Activated CD4-positive, alpha-beta T cell treated with anti-CD3 and anti-CD28 coated beads for 36 hours (primary cell): ENCODE results near the gene SDF2L1. TPM values are rescaled to one million over a fixed set of nuclear protein-coding genes. Genes with fewer than 3 reads are reported as not detected.
A peak's percentile ranks its signal among the peaks of the same experiment; 100 is the strongest.
"Not testable (repeated sequence)": the region's sequence is repeated elsewhere in the genome, so short reads cannot be mapped to it uniquely, and the experiment has no call there.

Experiments used
- ATAC-seq: fragments of 200-7000 bp; cut with Tn5 transposase; one replicate; pipeline ENCODE4 v1.10.0; 2021; ENCODE audit warnings: mild to moderate bottlenecking, moderate library complexity
- CTCF ChIA-PET: fragments of 350-600 bp; sonication (Branson Sonifier 250); formaldehyde crosslinking; loops from one replicate; lab custom pipeline; 2021; ENCODE audit warnings: antibody characterized with exemption; lab: Charles Lee
- POLR2A ChIA-PET: fragments of 350-600 bp; sonication (Branson Sonifier 250); formaldehyde crosslinking; loops from one replicate; lab custom pipeline; 2021; ENCODE audit warnings: antibody characterized with exemption, inconsistent platforms; lab: Charles Lee
- DNase-seq: peaks from one replicate; pipeline ENCODE4 v3.0.0-alpha.2; 2020
- H3K27ac Mint-ChIP-seq: one replicate; pipeline ENCODE4 v1.8.0; 2021; ENCODE audit warnings: mixed read lengths
- H3K27me3 Mint-ChIP-seq: one replicate; pipeline ENCODE4 v1.8.0; 2021; ENCODE audit warnings: mixed read lengths
- H3K36me3 Mint-ChIP-seq: one replicate; pipeline ENCODE4 v1.8.0; 2021; ENCODE audit warnings: low read depth, mixed read lengths
- H3K4me1 Mint-ChIP-seq: one replicate; pipeline ENCODE4 v1.8.0; 2021; ENCODE audit warnings: mixed read lengths
- H3K4me3 Mint-ChIP-seq: one replicate; pipeline ENCODE4 v1.8.0; 2021; ENCODE audit warnings: mild to moderate bottlenecking, moderate library complexity, mixed read lengths
- H3K9me3 Mint-ChIP-seq: one replicate; pipeline ENCODE4 v1.8.0; 2021; ENCODE audit warnings: low read depth, mixed read lengths
- intact Hi-C, 2 experiments: fragments of 100-400 bp; cut with DNase I in 1 of 2; cut with micrococcal nuclease in 1 of 2; formaldehyde crosslinking; loops; one replicate each; pipeline versions ENCODE4 v1.14.2 to v1.15.1; 2022 to 2024; cut with DNase I, micrococcal nuclease
- total RNA-seq, 2 experiments: library from RNA; stranded (reverse); gene quantifications; one replicate each; pipeline ENCODE4 v1.2.3, GENCODE V29; 2021

SDF2L1 gene
- total RNA-seq, 2 experiments from 2014 or later, result 13.7 to 32.8 TPM

GRCh38 chr22:21640810-21641209 lies 1.3 kb upstream of the SDF2L1 start:
- no peak for ATAC-seq
- Mint-ChIP-seq H3K27me3 (peaks cover 2% of the 10 kb centered on the region), H3K36me3 (peaks cover 15% of the 10 kb centered on the region), H3K27ac (no peak overlapping the region), H3K4me3 (peak overlapping the region; percentile 85), H3K9me3 (no peaks in the 10 kb centered on the region), H3K4me1 (peaks cover 23% of the 10 kb centered on the region)
- intact Hi-C loops, result loop anchor here in 1 of 2 experiments (1.0 to 5.0 kb wide), 2 partner anchors 54 to 73 kb away; no protein-coding TSS in a partner anchor
- POLR2A ChIA-PET, result interaction anchor here (2.7 kb wide), 1 partner anchor 9 kb away, joined by 21 read pairs; the partner anchor contains the start of genes CCDC116 and YDJC
- CTCF ChIA-PET, result interaction anchor here (9.6 kb wide), 1 partner anchor 10 kb away, joined by 209 read pairs; the partner anchor contains the start of genes CCDC116 and YDJC
- no peak for DNase-seq

DNA sequence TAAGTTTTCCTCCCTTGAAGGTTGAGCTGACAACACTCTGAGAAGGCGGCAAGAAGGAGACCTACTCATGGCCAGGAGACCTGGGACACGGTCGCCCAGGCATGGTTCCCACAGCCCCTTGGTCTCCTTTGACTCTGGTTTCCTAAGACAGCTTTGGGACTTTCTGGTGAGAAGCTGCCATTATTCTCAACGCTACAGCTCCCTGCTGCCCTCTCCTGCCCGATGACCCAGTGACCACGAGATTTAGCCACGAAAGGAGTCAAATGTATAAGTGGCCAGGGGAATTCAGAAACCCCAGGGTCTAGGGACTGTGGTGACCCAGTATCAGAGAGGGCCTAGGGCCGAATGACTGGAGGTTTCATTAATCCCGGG lies 699 bp upstream of the SDF2L1 start:
- Mint-ChIP-seq H3K27ac (peak overlapping the region; percentile 20), H3K27me3 (peaks cover 2% of the 10 kb centered on the region), H3K9me3 (no peaks in the 10 kb centered on the region), H3K36me3 (peaks cover 19% of the 10 kb centered on the region), H3K4me3 (peak overlapping the region; percentile 85), H3K4me1 (peaks cover 27% of the 10 kb centered on the region)
- DNase-seq, result no peak
- intact Hi-C loops, result loop anchor here in 1 of 2 experiments (1.0 to 5.0 kb wide), 2 partner anchors 54 to 73 kb away; no protein-coding TSS in a partner anchor
- no peak for ATAC-seq
- ChIA-PET POLR2A (interaction anchor here (0.8 to 4.3 kb wide), 3 partner anchors 10 to 16 kb away, joined by 3 to 36 read pairs (median 21); partner anchors contain the start of genes CCDC116 and YDJC), CTCF (interaction anchor here (0.5 to 9.6 kb wide), 6 partner anchors 10 to 33 kb away, joined by 3 to 209 read pairs (median 6); partner anchors contain the start of genes CCDC116, PPIL2 and YDJC)

DNA sequence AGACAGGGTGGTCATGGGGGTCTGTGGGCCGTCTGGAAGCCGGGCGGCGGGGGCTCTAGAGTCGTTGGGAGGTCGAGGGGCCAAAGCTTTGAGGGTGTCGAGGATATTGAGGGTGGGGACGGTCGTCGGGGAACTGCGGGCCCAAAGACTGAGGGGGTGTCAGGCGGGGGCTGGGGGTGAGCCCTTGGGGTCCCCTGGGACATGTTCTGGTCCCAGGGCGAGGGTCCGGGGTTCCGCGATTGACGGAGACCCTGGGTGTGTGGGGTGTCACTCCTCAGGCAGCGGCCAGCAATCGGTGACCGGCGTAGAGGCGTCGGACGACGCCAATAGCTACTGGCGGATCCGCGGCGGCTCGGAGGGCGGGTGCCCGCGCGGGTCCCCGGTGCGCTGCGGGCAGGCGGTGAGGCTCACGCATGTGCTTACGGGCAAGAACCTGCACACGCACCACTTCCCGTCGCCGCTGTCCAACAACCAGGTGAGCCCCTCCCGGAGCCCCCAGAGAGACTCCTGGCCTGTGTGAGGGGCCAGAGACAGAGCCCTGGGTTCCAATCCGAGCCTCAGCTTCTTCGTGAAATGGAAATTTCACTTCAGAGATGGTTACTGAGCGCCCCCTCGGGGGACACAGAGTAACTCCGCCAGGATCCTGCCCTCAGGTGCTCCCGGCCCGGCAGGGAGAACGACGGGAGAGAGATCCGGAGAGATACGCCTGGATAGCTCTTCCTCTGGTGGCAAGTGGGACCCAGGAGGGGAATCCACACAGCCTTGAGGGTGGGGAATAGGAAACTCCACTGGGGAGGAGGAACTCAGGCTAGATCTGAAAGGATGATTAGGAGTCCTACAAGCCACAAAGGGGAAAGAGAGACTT lies 714 bp downstream of the SDF2L1 start:
- DNase-seq, result peak; percentile 84
- H3K9me3 Mint-ChIP-seq, result no peaks in the 10 kb centered on the region
- POLR2A ChIA-PET, result interaction anchor here (1.0 to 4.3 kb wide), 6 partner anchors 9 to 74 kb away, joined by 3 to 36 read pairs (median 4); partner anchors contain the start of genes CCDC116 and YDJC
- peaks cover 30% of the 10 kb centered on the region for H3K4me1 Mint-ChIP-seq
- peaks cover 2% of the 10 kb centered on the region for H3K27me3 Mint-ChIP-seq
- peak; percentile 24 for ATAC-seq
- peak overlapping the region; percentile 80 for H3K27ac Mint-ChIP-seq
- peaks cover 29% of the 10 kb centered on the region for H3K36me3 Mint-ChIP-seq
- H3K4me3 Mint-ChIP-seq, result peak overlapping the region; percentile 85
- intact Hi-C loops, result loop anchor here (1.0 to 5.0 kb wide), 7 partner anchors 9 to 726 kb away; partner anchors contain the start of genes CRKL (in 1 of the 2), UBE2L3 (in 1 of the 2) and YDJC (in 1 of the 2)
- CTCF ChIA-PET, result interaction anchor here (0.6 to 9.6 kb wide), 15 partner anchors 9 to 87 kb away, joined by 3 to 209 read pairs (median 4); partner anchors contain the start of genes CCDC116, PPIL2 and YDJC

DNA sequence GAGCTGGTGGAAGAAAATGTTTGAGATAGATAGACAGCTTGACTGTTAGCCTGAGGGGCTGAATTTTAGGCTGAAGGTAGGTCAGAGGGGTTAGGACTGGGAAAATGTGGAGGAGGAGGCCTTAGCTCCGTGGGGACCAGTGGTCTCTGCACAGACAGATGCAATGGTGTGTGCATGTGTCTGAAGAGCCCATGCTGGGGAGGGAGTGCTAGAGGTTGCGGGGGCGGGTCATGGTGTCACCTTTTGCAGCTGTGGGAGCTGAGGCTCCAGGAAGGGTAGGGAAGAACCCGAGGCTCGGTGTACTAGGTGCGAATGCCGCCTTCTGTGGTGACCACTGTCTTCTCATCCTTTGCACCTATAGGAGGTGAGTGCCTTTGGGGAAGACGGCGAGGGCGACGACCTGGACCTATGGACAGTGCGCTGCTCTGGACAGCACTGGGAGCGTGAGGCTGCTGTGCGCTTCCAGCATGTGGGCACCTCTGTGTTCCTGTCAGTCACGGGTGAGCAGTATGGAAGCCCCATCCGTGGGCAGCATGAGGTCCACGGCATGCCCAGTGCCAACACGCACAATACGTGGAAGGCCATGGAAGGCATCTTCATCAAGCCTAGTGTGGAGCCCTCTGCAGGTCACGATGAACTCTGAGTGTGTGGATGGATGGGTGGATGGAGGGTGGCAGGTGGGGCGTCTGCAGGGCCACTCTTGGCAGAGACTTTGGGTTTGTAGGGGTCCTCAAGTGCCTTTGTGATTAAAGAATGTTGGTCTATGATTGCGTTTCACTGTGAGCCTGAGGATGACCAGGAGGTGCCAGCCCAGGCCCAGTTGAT lies 1.6 kb downstream of the SDF2L1 start:
- DNase-seq, result peak; percentile 46
- Mint-ChIP-seq H3K36me3 (peaks cover 32% of the 10 kb centered on the region), H3K27me3 (peaks cover 2% of the 10 kb centered on the region)

DNA sequence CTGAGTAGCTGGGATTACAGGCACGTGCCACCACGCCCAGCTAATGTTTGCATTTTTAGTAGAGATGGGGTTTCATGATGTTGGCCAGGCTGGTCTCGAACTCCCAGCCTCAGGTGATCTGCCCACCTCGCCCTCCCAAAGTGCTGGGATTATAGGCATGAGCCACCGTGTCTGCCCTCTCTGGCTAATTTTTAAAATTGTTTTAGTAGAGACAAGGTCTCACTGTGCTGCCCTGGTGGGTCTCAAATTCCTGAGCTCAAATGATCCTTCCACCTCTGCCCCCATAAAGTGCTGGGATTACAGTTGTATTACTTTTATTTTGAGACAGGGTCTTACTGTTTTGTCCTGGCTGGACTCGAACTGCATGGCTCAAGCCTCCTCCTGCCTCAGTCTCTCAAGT lies 3.4 kb downstream of the SDF2L1 start:
- ChIA-PET POLR2A (interaction anchor here (0.7 to 4.3 kb wide), 3 partner anchors 8 to 76 kb away, joined by 3 to 36 read pairs (median 4); no protein-coding TSS in a partner anchor), CTCF (interaction anchor here (0.6 to 9.6 kb wide), 6 partner anchors 9 to 340 kb away, joined by 3 to 209 read pairs (median 4); partner anchors contain the start of genes CCDC116 and YDJC)
- Mint-ChIP-seq H3K36me3 (peaks cover 42% of the 10 kb centered on the region), H3K4me1 (peaks cover 31% of the 10 kb centered on the region)
- H3K27me3 Mint-ChIP-seq, H3K4me3 Mint-ChIP-seq, H3K27ac Mint-ChIP-seq, H3K9me3 Mint-ChIP-seq, ATAC-seq, intact Hi-C loops, DNase-seq: not testable (repeated sequence)

More for the DNA sequence above, 1.6 kb downstream of the SDF2L1 start:
- ATAC-seq, result no peak
- intact Hi-C loops, result loop anchor here in 1 of 2 experiments (2.0 to 5.0 kb wide), 2 partner anchors 56 to 727 kb away; partner anchors contain the start of gene CRKL
- Mint-ChIP-seq H3K4me3 (peak overlapping the region; percentile 85), H3K9me3 (no peaks in the 10 kb centered on the region), H3K4me1 (peaks cover 30% of the 10 kb centered on the region), H3K27ac (peak overlapping the region; percentile 14)
- ChIA-PET CTCF (interaction anchor here (0.6 to 9.6 kb wide), 11 partner anchors 8 to 88 kb away, joined by 3 to 209 read pairs (median 5); partner anchors contain the start of genes CCDC116, PPIL2 and YDJC), POLR2A (interaction anchor here (1.0 to 4.3 kb wide), 5 partner anchors 8 to 75 kb away, joined by 3 to 36 read pairs (median 5); partner anchors contain the start of genes CCDC116 and YDJC)

- ChIA-PET POLR2A (interaction anchor here (0.9 to 1.4 kb wide), 4 partner anchors 11 to 637 kb away, joined by 3 to 5 read pairs (median 4); no protein-coding TSS in a partner anchor), CTCF (interaction anchor here (0.6 to 9.6 kb wide), 19 partner anchors 10 to 305 kb away, joined by 3 to 209 read pairs (median 4); partner anchors contain the start of genes CCDC116, PPIL2, PPM1F and YDJC)
- intact Hi-C loops, result no loop called here
- no peaks in the 10 kb centered on the region for H3K27me3 Mint-ChIP-seq
- H3K27ac Mint-ChIP-seq, result no peak overlapping the region
- H3K4me1 Mint-ChIP-seq, result peaks cover 32% of the 10 kb centered on the region
- ATAC-seq, result peak; percentile 22
- H3K4me3 Mint-ChIP-seq, result no peak overlapping the region
- DNase-seq, result peak; percentile 88
- H3K36me3 Mint-ChIP-seq, result peaks cover 42% of the 10 kb centered on the region
- H3K9me3 Mint-ChIP-seq, result no peaks in the 10 kb centered on the region
Observed at GRCh38 chr22:21646608-21647590, 4.8 kb downstream of the SDF2L1 start.

DNA sequence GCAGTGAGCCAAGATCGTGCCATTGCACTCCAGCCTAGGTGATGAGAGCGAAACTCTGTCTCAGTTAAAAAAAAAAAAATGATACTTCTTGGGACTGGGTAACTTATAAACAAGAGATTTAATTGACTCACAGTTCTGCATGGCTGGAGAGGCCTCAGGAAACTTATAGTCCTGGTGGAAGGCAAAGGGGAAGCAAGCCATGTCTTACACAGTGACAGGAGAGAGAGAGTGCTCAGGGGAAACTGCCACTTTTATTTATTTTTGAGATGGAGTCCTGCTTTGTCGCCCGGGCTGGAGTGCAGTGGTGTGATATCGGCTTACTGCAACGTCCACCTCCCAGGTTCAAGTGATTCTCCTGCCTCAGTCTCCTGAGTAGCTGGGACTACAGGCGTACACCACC lies 8.2 kb downstream of the SDF2L1 start:
- Mint-ChIP-seq H3K4me1 (peaks cover 19% of the 10 kb centered on the region), H3K27me3 (no peaks in the 10 kb centered on the region), H3K36me3 (peaks cover 40% of the 10 kb centered on the region), H3K9me3 (no peaks in the 10 kb centered on the region), H3K4me3 (no peak overlapping the region), H3K27ac (no peak overlapping the region)
- ATAC-seq (no peak), DNase-seq (no peak)
- intact Hi-C loops, result no loop called here
- POLR2A ChIA-PET, result no interaction called here
- CTCF ChIA-PET, result no interaction called here

DNA sequence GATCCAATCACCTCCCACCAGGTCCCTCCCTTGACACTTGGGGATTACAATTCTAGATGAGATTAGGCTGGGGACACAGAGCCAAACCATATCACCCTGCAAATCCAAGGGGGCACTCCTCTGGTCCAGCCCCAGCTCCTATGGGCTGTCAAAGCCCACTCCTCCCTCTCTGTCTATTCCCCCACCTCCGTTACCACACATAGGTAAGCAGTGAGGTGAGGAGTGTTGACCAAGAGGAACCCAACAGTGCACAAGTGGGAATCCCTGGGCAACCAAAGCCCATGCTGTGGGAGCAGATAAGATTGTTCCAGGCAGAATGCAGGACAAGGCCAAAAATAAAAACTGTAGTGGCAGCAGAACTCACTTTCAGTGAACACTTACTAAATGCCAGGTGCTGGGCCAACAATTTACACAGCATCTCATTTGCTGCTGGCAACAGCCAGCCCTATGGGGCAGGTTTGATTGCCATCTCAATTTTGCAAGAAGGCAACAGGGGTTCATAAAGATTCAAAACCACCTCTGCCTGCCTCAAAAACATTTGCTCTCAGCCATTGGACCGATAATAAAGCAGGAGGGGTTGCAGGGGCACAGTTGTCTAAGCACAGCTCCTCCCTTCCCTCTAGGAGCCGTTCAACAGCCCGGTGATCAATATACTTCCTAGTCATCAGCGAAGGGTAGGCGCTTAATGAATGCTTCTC lies 8.9 kb downstream of the SDF2L1 start:
- H3K9me3 Mint-ChIP-seq, result no peaks in the 10 kb centered on the region
- H3K36me3 Mint-ChIP-seq, result peaks cover 38% of the 10 kb centered on the region
- ATAC-seq (peak; percentile 21), DNase-seq (no peak)
- peak overlapping the region; percentile 86 for H3K27ac Mint-ChIP-seq
- intact Hi-C loops, result no loop called here
- peak overlapping the region; percentile 85 for H3K4me3 Mint-ChIP-seq
- H3K4me1 Mint-ChIP-seq, result peaks cover 19% of the 10 kb centered on the region
- ChIA-PET CTCF (interaction anchor here (0.7 to 1.7 kb wide), 4 partner anchors 9 to 26 kb away, joined by 3 to 11 read pairs (median 4); partner anchors contain the start of gene SDF2L1), POLR2A (interaction anchor here (0.5 to 1.3 kb wide), 3 partner anchors 8 to 1134 kb away, joined by 3 to 5 read pairs (median 3); no protein-coding TSS in a partner anchor)
- no peaks in the 10 kb centered on the region for H3K27me3 Mint-ChIP-seq
